SK-N-SH (cell line): ENCODE measurements around the gene SLX4IP. TPM values are rescaled to one million over a fixed set of nuclear protein-coding genes. Genes with fewer than 3 reads are reported as not detected.

ENCODE experiments used
- CTCF ChIA-PET: fragments of 300-600, 350-600 bp; formaldehyde crosslinking; extraction: SDS; loops from one replicate; lab custom pipeline; 2021; lab: Yijun Ruan, JAX
- POLR2A ChIA-PET: fragments of 350-600 bp; sonication (Branson Sonifier 250); formaldehyde crosslinking; extraction: SDS; loops from one replicate; lab custom pipeline; 2020; ENCODE audit warnings: antibody characterized with exemption, inconsistent platforms; lab: Yijun Ruan, JAX
- DNase-seq: peaks from one replicate; pipeline ENCODE4 v3.0.0; 2012
- H2AFZ ChIP-seq: fragments of 200-600 bp; sonication (generic); 2 replicates; pipeline ENCODE4 v1.8.1; 2016; ENCODE audit warnings: antibody characterized with exemption, mild to moderate bottlenecking, low read depth
- H3F3A ChIP-seq: fragments of 200-600 bp; sonication (generic); replicated peaks from 2 replicates; pipeline ENCODE3; 2016; ENCODE audit warnings: antibody characterized with exemption, mild to moderate bottlenecking; ENCODE audit not compliant: insufficient read depth
- H3K27ac ChIP-seq, 2 experiments: fragments of 200-500 bp in 1 of 2; fragments of 200-600 bp in 1 of 2; sonication (Bioruptor generic) in 1 of 2; sonication (generic), shearing (Covaris generic) in 1 of 2; 2 replicates each; pipeline versions ENCODE4 v1.5.1 to v1.6.1; 2014 to 2016; ENCODE audit warnings: low read depth in 2 of 2, inconsistent platforms in 1 of 2, low read length in 1 of 2, mild to moderate bottlenecking in 1 of 2, mixed read lengths in 1 of 2
- H3K27me3 ChIP-seq: fragments of 200-600 bp; sonication (generic), shearing (Covaris generic); 2 replicates; pipeline ENCODE4 v1.6.1; 2016; ENCODE audit warnings: mixed run types; ENCODE audit not compliant: insufficient read depth
- H3K36me3 ChIP-seq, 2 experiments: fragments of 200-500 bp in 1 of 2; fragments of 200-600 bp in 1 of 2; sonication (Bioruptor generic) in 1 of 2; sonication (generic) in 1 of 2; replicated peaks in 1 of 2; 2 replicates each; pipeline versions ENCODE3 to v1.5.1; 2014 to 2016; ENCODE audit warnings: low read length in 1 of 2, mild to moderate bottlenecking in 1 of 2; ENCODE audit not compliant: insufficient read depth in 2 of 2, control insufficient read depth in 1 of 2
- H3K4me1 ChIP-seq, 2 experiments: fragments of 200-500 bp in 1 of 2; fragments of 200-600 bp in 1 of 2; sonication (Bioruptor generic) in 1 of 2; sonication (generic), shearing (Covaris generic) in 1 of 2; 2 replicates each; pipeline versions ENCODE4 v1.5.1 to v1.6.1; 2014 to 2016; ENCODE audit warnings: low read depth in 1 of 2, low read length in 1 of 2, mixed run types in 1 of 2; ENCODE audit not compliant: insufficient read depth in 2 of 2, control insufficient read depth in 1 of 2
- H3K4me2 ChIP-seq: fragments of 200-600 bp; sonication (generic), shearing (Covaris generic); 2 replicates; pipeline ENCODE4 v1.6.1; 2017; ENCODE audit warnings: mixed run types
- H3K4me3 ChIP-seq, 2 experiments: fragments of 200-500 bp in 1 of 2; fragments of 200-600 bp in 1 of 2; sonication (Bioruptor generic) in 1 of 2; sonication (generic), shearing (Covaris generic) in 1 of 2; 2 replicates each; pipeline versions ENCODE4 v1.5.1 to v1.8.1; 2014 to 2016; ENCODE audit warnings: low read depth in 2 of 2, inconsistent platforms in 1 of 2, low read length in 1 of 2, mild to moderate bottlenecking in 1 of 2, mixed read lengths in 1 of 2, moderate library complexity in 1 of 2
- H3K79me2 ChIP-seq: fragments of 200-600 bp; sonication (generic); 2 replicates; pipeline ENCODE4 v1.8.1; 2017; ENCODE audit warnings: mild to moderate bottlenecking; ENCODE audit not compliant: insufficient read depth
- H3K9ac ChIP-seq: fragments of 200-600 bp; sonication (generic); 2 replicates; pipeline ENCODE4 v1.6.1; 2017; ENCODE audit warnings: mixed run types
- H3K9me2 ChIP-seq: fragments of 200-600 bp; sonication (generic); 2 replicates; pipeline ENCODE4 v1.6.1; 2017; ENCODE audit warnings: mixed run types
- H3K9me3 ChIP-seq: fragments of 200-600 bp; sonication (generic); 2 replicates; pipeline ENCODE4 v1.6.1; 2017; ENCODE audit warnings: mixed run types, mild to moderate bottlenecking, moderate library complexity
- H4K20me1 ChIP-seq: fragments of 200-600 bp; sonication (generic); 2 replicates; pipeline ENCODE4 v1.6.1; 2017; ENCODE audit warnings: mild to moderate bottlenecking, mixed run types; ENCODE audit not compliant: insufficient read depth
- CHD2 ChIP-seq: fragments of 150-350 bp; IDR thresholded peaks from 2 replicates; pipeline ENCODE4 v1.6.1; 2018; ENCODE audit warnings: low read length; ENCODE audit not compliant: partially characterized antibody
- EZH2phosphoT487 ChIP-seq: fragments of 200-600 bp; sonication (generic); IDR thresholded peaks from 2 replicates; pipeline ENCODE4 v1.6.1; 2017; ENCODE audit warnings: low read depth, mixed run types, mild to moderate bottlenecking, antibody characterized with exemption, moderate library complexity, borderline replicate concordance
- FOSL2 ChIP-seq: IDR thresholded peaks from 2 replicates; pipeline ENCODE4 v1.4.0; 2012; ENCODE audit warnings: low read depth, mild to moderate bottlenecking, moderate library complexity, borderline replicate concordance
- FOXM1 ChIP-seq: IDR thresholded peaks from 2 replicates; pipeline ENCODE4 v1.4.0; 2012; ENCODE audit warnings: low read depth, mild to moderate bottlenecking
- GABPA ChIP-seq: IDR thresholded peaks from 2 replicates; pipeline ENCODE4 v1.4.0; 2012; ENCODE audit warnings: low read depth, mild to moderate bottlenecking
- MAX ChIP-seq: IDR thresholded peaks from 2 replicates; pipeline ENCODE4 v1.4.0; 2012; ENCODE audit warnings: low read depth
- MEF2A ChIP-seq: IDR thresholded peaks from 2 replicates; pipeline ENCODE4 v1.4.0; 2012; ENCODE audit warnings: low read depth, borderline replicate concordance
- NFIC ChIP-seq: IDR thresholded peaks from 2 replicates; pipeline ENCODE4 v1.4.0; 2012; ENCODE audit warnings: borderline replicate concordance
- NRF1 ChIP-seq: IDR thresholded peaks from 2 replicates; pipeline ENCODE4 v1.6.1; 2012; ENCODE audit warnings: low read depth, mild to moderate bottlenecking, low read length
- PBX3 ChIP-seq: IDR thresholded peaks from 2 replicates; pipeline ENCODE4; 2012
- POLR2AphosphoS5 ChIP-seq: IDR thresholded peaks from 2 replicates; pipeline ENCODE4 v1.6.1; 2012; ENCODE audit warnings: low read depth, low read length
- RCOR1 ChIP-seq: fragments of 150-350 bp; IDR thresholded peaks from 2 replicates; pipeline ENCODE4 v1.6.1; 2017; ENCODE audit warnings: antibody characterized with exemption, low read length
- REST ChIP-seq: IDR thresholded peaks from 2 replicates; pipeline ENCODE4 v1.6.1; 2012; ENCODE audit warnings: mild to moderate bottlenecking, low read depth, low read length, moderate library complexity
- SIN3A ChIP-seq: IDR thresholded peaks from 2 replicates; pipeline ENCODE4 v1.6.1; 2012; ENCODE audit warnings: low read depth, mild to moderate bottlenecking, low read length, moderate library complexity, borderline replicate concordance
- SMC3 ChIP-seq: IDR thresholded peaks from 2 replicates; pipeline ENCODE4 v1.6.1; 2012; ENCODE audit warnings: low read depth, low read length, improper control_type of control experiment
- TAF1 ChIP-seq: IDR thresholded peaks from 2 replicates; pipeline ENCODE4 v1.6.1; 2012; ENCODE audit warnings: low read depth, mild to moderate bottlenecking, low read length, moderate library complexity, borderline replicate concordance
- USF1 ChIP-seq: IDR thresholded peaks from 2 replicates; pipeline ENCODE4 v1.4.0; 2012; ENCODE audit warnings: low read depth, borderline replicate concordance
- USF2 ChIP-seq: fragments of 150-350 bp; IDR thresholded peaks from 2 replicates; pipeline ENCODE4 v1.6.1; 2017; ENCODE audit warnings: antibody characterized with exemption, low read length, low read depth, borderline replicate concordance
- YY1 ChIP-seq: IDR thresholded peaks from 2 replicates; pipeline ENCODE4 v1.4.0; 2012; ENCODE audit warnings: low read depth, mild to moderate bottlenecking
- WGBS: methylation state at CpG from one replicate; pipeline ENCODE4 v1.1.6; 2017; ENCODE audit warnings: low lambda C conversion rate; 5-methylcytosine and 5-hydroxymethylcytosine counted together
- polyA plus RNA-seq, 3 experiments: library from polyadenylated mRNA; depleted of rRNA; stranded (reverse); fragments of >200 nt; gene quantifications; 2 replicates each; pipeline ENCODE4 v1.2.3, GENCODE V29; 2012

The SLX4IP gene
- polyA plus RNA-seq, 1 of the 3 experiments (the other 2 are of a cell fraction): 1.3 TPM

GRCh38 chr20:10468340-10468845 is 33.3 kb downstream of the SLX4IP start:
- Histone ChIP-seq H3K9me2 (no peaks in the 10 kb centered on the region), H3K4me2 (no peak overlapping the region), H3K9ac (no peak overlapping the region), H4K20me1 (no peaks in the 10 kb centered on the region), H3K36me3 (peaks cover 0 to 4% of the 10 kb centered on the region in 2 experiments), H3K79me2 (peaks cover 7% of the 10 kb centered on the region; the same call in 1 of the 2 replicates), H3K9me3 (no peaks in the 10 kb centered on the region), H3K4me3 (no peak overlapping the region), H3K27ac (peak overlapping the region in 1 of 2 experiments; percentile 39; a peak in 1 of 4 replicates), H3K4me1 (peaks cover 7 to 18% of the 10 kb centered on the region in 2 experiments; a peak in 3 of 4 replicates), H3K27me3 (no peaks in the 10 kb centered on the region), H3F3A (no peaks in the 10 kb centered on the region), H2AFZ (no peak overlapping the region)
- ChIA-PET POLR2A (no interaction called here), CTCF (interaction anchor here (2.3 kb wide), 1 partner anchor 9 kb away, joined by 7 read pairs; no protein-coding TSS in a partner anchor)
- 84% methylated on average over 2 of the region's 2 CpGs for WGBS
- DNase-seq: no peak
- TF ChIP-seq EZH2phosphoT487 (no peak), SMC3 (no peak)

- no peak overlapping the region for H2AFZ ChIP-seq
- no peaks in the 10 kb centered on the region for H3K9me2 ChIP-seq
- no peak overlapping the region for H3K9ac ChIP-seq
- H3K27ac ChIP-seq: no peak overlapping the region
- no peak overlapping the region for H3K4me2 ChIP-seq
- no peaks in the 10 kb centered on the region for H3K36me3 ChIP-seq
- POLR2A ChIA-PET: no interaction called here
- H3K4me1 ChIP-seq: peaks cover 7 to 18% of the 10 kb centered on the region in 2 experiments; a peak in 3 of 4 replicates
- no peaks in the 10 kb centered on the region for H3K9me3 ChIP-seq
- no peaks in the 10 kb centered on the region for H4K20me1 ChIP-seq
- no peaks in the 10 kb centered on the region for H3F3A ChIP-seq
- DNase-seq: no peak
- H3K4me3 ChIP-seq: no peak overlapping the region
- WGBS: 72% methylated on average over 2 of the region's 2 CpGs
- CTCF ChIA-PET: interaction anchor here (2.3 kb wide), 1 partner anchor 8 kb away, joined by 7 read pairs; no protein-coding TSS in a partner anchor
- 0 out of 2 replicates have a peak, but pooled peaks cover 3% of the 10 kb centered on the region for H3K79me2 ChIP-seq
- H3K27me3 ChIP-seq: no peaks in the 10 kb centered on the region
- no peak for TF ChIP-seq FOSL2
- no peak for TF ChIP-seq USF1
- no peak for TF ChIP-seq NFIC
- TF ChIP-seq MAX: no peak
- no peak for TF ChIP-seq SIN3A
- TF ChIP-seq MEF2A: no peak
- TF ChIP-seq NRF1: no peak
- no peak for TF ChIP-seq USF2
- TF ChIP-seq REST: no peak
- no peak for TF ChIP-seq CHD2
- no peak for TF ChIP-seq GABPA
- TF ChIP-seq SMC3: no peak
- no peak for TF ChIP-seq EZH2phosphoT487
- TF ChIP-seq FOXM1: no peak
- TF ChIP-seq YY1: no peak
- TF ChIP-seq TAF1: no peak
- TF ChIP-seq POLR2AphosphoS5: no peak
- TF ChIP-seq RCOR1: no peak
- no peak for TF ChIP-seq PBX3
- TF ChIP-seq, all 33 proteins: peak for 0
These were observed 34.0 kb downstream of the SLX4IP start for GRCh38 chr20:10469056-10469455.
